ENCODE data around the gene ZBTB17. TPM values are rescaled to one million over a fixed set of nuclear protein-coding genes. Genes with fewer than 3 reads are reported as not detected.

The ZBTB17 gene
- total and polyA plus RNA-seq, 2 of the 8 experiments (the other 6 are each of a cell fraction or from before 2014, with no cell fraction given): 24.7 to 36.2 TPM

DNA sequence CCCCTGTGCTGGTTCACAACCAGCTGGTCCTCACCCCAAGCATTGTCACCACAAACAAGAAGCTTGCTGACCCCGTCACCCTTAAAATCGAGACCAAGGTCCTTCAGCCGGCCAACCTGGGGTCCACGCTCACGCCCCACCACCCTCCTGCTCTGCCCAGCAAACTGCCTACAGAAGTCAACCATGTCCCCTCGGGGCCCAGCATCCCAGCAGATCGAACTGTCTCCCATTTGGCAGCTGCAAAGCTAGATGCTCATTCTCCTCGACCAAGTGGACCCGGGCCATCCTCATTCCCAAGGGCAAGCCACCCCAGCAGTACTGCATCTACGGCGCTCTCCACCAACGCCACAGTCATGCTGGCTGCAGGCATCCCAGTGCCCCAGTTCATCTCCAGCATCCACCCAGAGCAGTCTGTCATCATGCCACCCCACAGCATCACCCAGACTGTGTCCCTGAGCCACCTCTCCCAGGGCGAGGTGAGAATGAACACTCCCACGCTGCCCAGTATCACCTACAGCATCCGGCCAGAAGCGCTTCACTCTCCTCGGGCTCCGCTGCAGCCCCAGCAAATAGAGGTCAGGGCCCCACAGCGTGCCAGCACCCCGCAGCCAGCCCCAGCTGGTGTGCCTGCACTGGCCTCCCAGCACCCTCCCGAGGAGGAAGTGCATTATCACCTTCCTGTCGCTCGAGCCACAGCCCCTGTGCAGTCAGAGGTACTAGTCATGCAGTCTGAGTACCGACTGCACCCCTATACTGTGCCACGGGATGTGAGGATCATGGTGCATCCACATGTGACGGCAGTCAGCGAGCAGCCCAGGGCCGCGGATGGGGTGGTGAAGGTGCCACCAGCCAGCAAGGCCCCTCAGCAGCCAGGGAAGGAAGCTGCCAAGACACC lies 40.6 kb downstream of the ZBTB17 start (continued):
- TF ChIP-seq YY1 (IDR thresholded peaks at IDR 0.05; ENCODE audit: low read depth, low read length) (no peak), JUN (IDR thresholded peaks at IDR 0.05; ENCODE audit: low read depth, low read length) (no peak), MAFK (IDR thresholded peaks at IDR 0.05; ENCODE audit: low read depth, low read length) (no peak)

Measured in H1 (cell line).